ENCODE results near the gene VGLL1. TPM values are rescaled to one million over a fixed set of nuclear protein-coding genes. Genes with fewer than 3 reads are reported as not detected.
A peak's percentile ranks its signal among the peaks of the same experiment; 100 is the strongest.

The VGLL1 gene
- total RNA-seq, 4 donors from 2014 or later, result not detected

- intact Hi-C loops (cut with DNase I), result no loop called here
- TF ChIP-seq CTCF (IDR thresholded peaks at IDR 0.05) (no peak), POLR2A (IDR thresholded peaks at IDR 0.05) (no peak)
- WGBS, 2 donors, result 84 to 85% methylated on average over 4 of the region's 4 CpGs
- Histone ChIP-seq H3K4me3 (replicated peaks in 1 of 3) (no peak overlapping the region), H3K36me3 (no peaks in the 10 kb centered on the region), H3K27me3 (no peaks in the 10 kb centered on the region), H3K4me1 (peaks cover 0 to 3% of the 10 kb centered on the region in 2 donors), H3K27ac (no peak overlapping the region), H3K9me3 (no peaks in the 10 kb centered on the region)
- no peak for DNase-seq
Measured at GRCh38 chrX:136495043-136495442, 37.0 kb upstream of the VGLL1 start.

- H3K36me3 ChIP-seq, result no peaks in the 10 kb centered on the region
- no peaks in the 10 kb centered on the region for H3K9me3 ChIP-seq
- WGBS, 2 donors, result 3 to 4% methylated on average over 7 to 10 of the region's 13 CpGs
- peaks cover 0 to 3% of the 10 kb centered on the region in 2 donors for H3K4me1 ChIP-seq
- H3K27me3 ChIP-seq, result no peaks in the 10 kb centered on the region
- no peak for DNase-seq
- TF ChIP-seq POLR2A (IDR thresholded peaks at IDR 0.05), result no peak
- TF ChIP-seq CTCF (IDR thresholded peaks at IDR 0.05), result no peak
- intact Hi-C loops (cut with DNase I), result no loop called here
- H3K27ac ChIP-seq, result peak overlapping the region; percentile 79 to 96 (median 90)
- peak overlapping the region; percentile 23 to 70 (median 49) for H3K4me3 ChIP-seq (replicated peaks in 1 of 3)
Measured at GRCh38 chrX:136496186-136496763, 35.7 kb upstream of the VGLL1 start.

- TF ChIP-seq CTCF (IDR thresholded peaks at IDR 0.05), result no peak
- TF ChIP-seq POLR2A (IDR thresholded peaks at IDR 0.05), result peak in 1 of 2 donors; percentile 52
- peaks cover 0 to 3% of the 10 kb centered on the region in 2 donors for H3K36me3 ChIP-seq
- H3K4me3 ChIP-seq (replicated peaks in 1 of 3), result peak overlapping the region; percentile 49 to 70 (median 64)
- H3K27me3 ChIP-seq, result no peaks in the 10 kb centered on the region
- 0% methylated on average over 12 of the region's 111 CpGs; no CpG with 5 or more reads in 1 of the 2 donors for WGBS, 2 donors
- H3K4me1 ChIP-seq, result peaks cover 0 to 3% of the 10 kb centered on the region in 2 donors
- intact Hi-C loops (cut with DNase I), result no loop called here
- no peaks in the 10 kb centered on the region for H3K9me3 ChIP-seq
- peak overlapping the region; percentile 79 to 96 (median 90) for H3K27ac ChIP-seq
- DNase-seq, result peak; percentile 85 to 87
Measured at GRCh38 chrX:136496764-136497555, 35.1 kb upstream of the VGLL1 start.

GRCh38 chrX:136497556-136498052 is 34.4 kb upstream of the VGLL1 start, which contains the start of gene HTATSF1:
TSS of gene HTATSF1 (plus strand) at chrX:136497592. CDS start at chrX:136497685, 93 bp downstream.
- TF ChIP-seq POLR2A (IDR thresholded peaks at IDR 0.05), result no peak
- no peak for TF ChIP-seq CTCF (IDR thresholded peaks at IDR 0.05)
- Histone ChIP-seq H3K4me1 (peaks cover 0 to 3% of the 10 kb centered on the region in 2 donors), H3K9me3 (no peaks in the 10 kb centered on the region), H3K27me3 (no peaks in the 10 kb centered on the region), H3K36me3 (peaks cover 0 to 7% of the 10 kb centered on the region in 2 donors), H3K27ac (peak within 1 kb of the TSS; percentile 79 to 96 (median 90)), H3K4me3 (replicated peaks in 1 of 3) (peak within 1 kb of the TSS; percentile 49 to 70 (median 64))
- DNase-seq, result no peak
- intact Hi-C loops (cut with DNase I), result no loop called here
- 0% methylated on average over 7 to 10 of the region's 35 CpGs for WGBS, 2 donors

Measured in thyroid gland (tissue), 4 donors.